Tibial nerve (tissue), 3 donors: ENCODE data around the gene OR9Q1.
"Not testable (repeated sequence)": the region's sequence is repeated elsewhere in the genome, so short reads cannot be mapped to it uniquely, and the experiment has no call there.

Source experiments
- CTCF ChIP-seq, 5 experiments: fragments of 200-600 bp in 3 of 5; fragments of 450-650 bp in 2 of 5; sonication (generic) in 3 of 5; IDR thresholded peaks; one replicate each; pipeline ENCODE4 v1.5.1; 2016 to 2019; ENCODE audit warnings: antibody characterized with exemption in 5 of 5, mild to moderate bottlenecking in 3 of 5, moderate library complexity in 2 of 5
- POLR2A ChIP-seq, 2 donors: fragments of 450-650 bp; IDR thresholded peaks; one replicate each; pipeline ENCODE4 v1.6.1; 2017; ENCODE audit warnings: antibody characterized with exemption in 2 of 2, mild to moderate bottlenecking in 2 of 2, moderate library complexity in 2 of 2

- TF ChIP-seq CTCF, POLR2A (IDR thresholded peaks at IDR 0.05): not testable (repeated sequence)
Observed at GRCh38 chr11:57999523-57999922, 24.2 kb upstream of the OR9Q1 start.
